Measurements from ENCODE around the gene POMT1. TPM values are rescaled to one million over a fixed set of nuclear protein-coding genes. Genes with fewer than 3 reads are reported as not detected.

POMT1 gene
- total RNA-seq, 1 donor from 2014 or later: 14.5 TPM

DNA sequence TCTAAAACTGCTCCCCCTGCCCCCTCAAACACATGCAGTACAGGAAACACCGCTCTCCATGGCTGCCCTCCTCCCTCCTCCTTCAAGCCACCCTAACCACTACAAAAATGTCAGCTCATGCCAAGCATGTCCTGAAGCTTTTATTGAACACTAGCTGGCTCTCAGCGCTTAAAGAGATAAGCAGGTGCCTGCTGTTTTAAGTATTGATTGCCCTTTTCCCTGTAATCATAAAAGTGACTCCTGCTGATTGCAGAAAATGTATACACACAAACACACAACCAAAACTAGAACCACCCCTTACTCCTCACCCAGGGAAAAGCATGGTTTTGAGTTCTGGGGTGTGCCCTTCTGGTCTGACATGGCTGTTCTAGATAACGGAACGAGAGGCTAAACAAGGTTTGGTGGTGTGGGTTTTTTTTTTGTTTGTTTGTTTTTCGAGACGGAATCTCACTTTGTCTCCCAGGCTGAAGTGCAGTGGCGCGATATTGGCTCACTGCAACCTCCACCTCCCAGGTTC is 32.1 kb downstream of the POMT1 start:
- TF ChIP-seq CTCF (IDR thresholded peaks at IDR 0.05) (no peak), POLR2AphosphoS5 (IDR thresholded peaks at IDR 0.05; ENCODE audit: insufficient read depth in 1 of 2, low read depth in 1 of 2) (no peak), POLR2A (IDR thresholded peaks at IDR 0.05) (no peak)
- no peak for DNase-seq (ENCODE audit: extremely low spot score in 2 of 2)
- Histone ChIP-seq H3K27ac (no peak overlapping the region), H3K36me3 (no peaks in the 10 kb centered on the region), H3K4me1 (peaks cover 12% of the 10 kb centered on the region), H3K4me3 (no peak overlapping the region), H3K27me3 (no peaks in the 10 kb centered on the region), H3K9me3 (no peaks in the 10 kb centered on the region)
- intact Hi-C loops (cut with DNase I): no loop called here

DNA sequence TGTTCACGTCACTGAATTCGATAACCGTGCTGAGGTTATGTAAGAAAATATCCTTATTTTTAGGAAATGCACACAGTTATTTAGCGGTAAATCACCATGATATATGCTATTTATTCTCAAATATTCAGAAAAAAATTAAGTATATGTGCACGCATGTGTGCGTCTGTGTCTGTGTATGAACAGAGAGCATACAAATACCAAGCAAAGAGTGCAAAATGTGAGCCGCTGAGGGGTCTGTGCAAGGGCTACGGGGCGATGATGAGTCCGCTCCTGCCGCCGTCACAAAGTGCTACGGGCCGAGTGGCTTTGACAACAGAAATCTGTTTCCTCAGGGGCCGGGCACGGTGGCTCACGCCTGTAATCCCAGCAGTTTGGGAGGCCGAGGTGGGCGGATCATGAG is 35.2 kb downstream of the POMT1 start:
- intact Hi-C loops (cut with DNase I): no loop called here
- Histone ChIP-seq H3K9me3 (no peaks in the 10 kb centered on the region), H3K36me3 (no peaks in the 10 kb centered on the region), H3K27ac (no peak overlapping the region), H3K4me3 (no peak overlapping the region), H3K27me3 (no peaks in the 10 kb centered on the region), H3K4me1 (no peaks in the 10 kb centered on the region)
- TF ChIP-seq CTCF (IDR thresholded peaks at IDR 0.05) (no peak), POLR2A (IDR thresholded peaks at IDR 0.05) (no peak)
- no peak for DNase-seq (ENCODE audit: extremely low spot score in 2 of 2)

GRCh38 chr9:131539223-131539923 is 36.7 kb downstream of the POMT1 start:
- Histone ChIP-seq H3K36me3 (no peaks in the 10 kb centered on the region), H3K4me3 (no peak overlapping the region), H3K27me3 (no peaks in the 10 kb centered on the region), H3K27ac (no peak overlapping the region), H3K9me3 (peaks cover 5% of the 10 kb centered on the region), H3K4me1 (no peaks in the 10 kb centered on the region)
- intact Hi-C loops (cut with DNase I): no loop called here
- TF ChIP-seq POLR2AphosphoS5 (IDR thresholded peaks at IDR 0.05; ENCODE audit: insufficient read depth in 1 of 2, low read depth in 1 of 2): no peak
- TF ChIP-seq POLR2A (IDR thresholded peaks at IDR 0.05): no peak
- TF ChIP-seq CTCF (IDR thresholded peaks at IDR 0.05): no peak
- no peak for DNase-seq (ENCODE audit: extremely low spot score in 2 of 2)

- peaks cover 9% of the 10 kb centered on the region for H3K27me3 ChIP-seq
- H3K4me1 ChIP-seq: peaks cover 21% of the 10 kb centered on the region
- intact Hi-C loops (cut with DNase I): no loop called here
- H3K36me3 ChIP-seq: no peaks in the 10 kb centered on the region
- H3K27ac ChIP-seq: no peak overlapping the region
- H3K9me3 ChIP-seq: peaks cover 5% of the 10 kb centered on the region
- no peak overlapping the region for H3K4me3 ChIP-seq
- TF ChIP-seq CTCF (IDR thresholded peaks at IDR 0.05): no peak
- no peak for TF ChIP-seq POLR2A (IDR thresholded peaks at IDR 0.05)
- no peak for TF ChIP-seq POLR2AphosphoS5 (IDR thresholded peaks at IDR 0.05; ENCODE audit: insufficient read depth in 1 of 2, low read depth in 1 of 2)
- no peak for DNase-seq (ENCODE audit: extremely low spot score in 2 of 2)
These were observed 40.4 kb downstream of the POMT1 start for GRCh38 chr9:131543141-131543540.

GRCh38 chr9:131545003-131545785 is 42.5 kb downstream of the POMT1 start, which contains the start of gene PRRT1B:
Gene PRRT1B (plus strand): TSS chr9:131545523. CDS start chr9:131545616, 93 bp downstream.
- DNase-seq (ENCODE audit: extremely low spot score in 2 of 2): no peak
- peaks cover 21% of the 10 kb centered on the region for H3K4me1 ChIP-seq
- H3K27ac ChIP-seq: no peak within 1 kb of the TSS
- H3K36me3 ChIP-seq: no peaks in the 10 kb centered on the region
- intact Hi-C loops (cut with DNase I): no loop called here
- H3K9me3 ChIP-seq: peaks cover 5% of the 10 kb centered on the region
- TF ChIP-seq CTCF (IDR thresholded peaks at IDR 0.05): no peak
- no peak for TF ChIP-seq POLR2AphosphoS5 (IDR thresholded peaks at IDR 0.05; ENCODE audit: insufficient read depth in 1 of 2, low read depth in 1 of 2)
- no peak for TF ChIP-seq POLR2A (IDR thresholded peaks at IDR 0.05)
- peak within 1 kb of the TSS in 1 of 2 donors; percentile 1 for H3K4me3 ChIP-seq
- H3K27me3 ChIP-seq: peaks cover 9% of the 10 kb centered on the region
